OCI-LY7 (cell line): ENCODE data around the gene MITD1. TPM values are rescaled to one million over a fixed set of nuclear protein-coding genes. Genes with fewer than 3 reads are reported as not detected.
"Not testable (repeated sequence)": the region's sequence is repeated elsewhere in the genome, so short reads cannot be mapped to it uniquely, and the experiment has no call there.

ENCODE experiments used
- BruUV-seq: library from RNA; stranded (reverse); fragments of 400-500 nt; replicated peaks from 2 replicates; lab custom pipeline; 2021; lab: Mats Ljungman, UMichigan
- CTCF ChIA-PET: fragments of 300-600 bp; sonication (Branson Sonifier 250); formaldehyde crosslinking; loops from one replicate; lab custom pipeline; 2022; ENCODE audit warnings: antibody characterized with exemption; ENCODE audit not compliant: unreplicated experiment; lab: Charles Lee
- POLR2A ChIA-PET: fragments of 300-600 bp; sonication (Branson Sonifier 250); formaldehyde crosslinking; loops from one replicate; lab custom pipeline; 2022; ENCODE audit warnings: antibody characterized with exemption; lab: Charles Lee
- DNase-seq: peaks from one replicate; pipeline ENCODE4 v3.0.0-alpha.2; 2015; ENCODE audit warnings: low spot score
- H2AFZ ChIP-seq: fragments of 200-600 bp; sonication (generic), shearing (Covaris generic); 2 replicates; pipeline ENCODE4 v1.6.1; 2014; ENCODE audit warnings: mild to moderate bottlenecking, antibody characterized with exemption, low read length, moderate library complexity
- H3K27ac ChIP-seq: fragments of 200-600 bp; sonication (generic); 2 replicates; pipeline ENCODE4 v1.5.1; 2014; ENCODE audit warnings: mixed run types, low read depth, mild to moderate bottlenecking, moderate library complexity, low read length, inconsistent platforms; ENCODE audit not compliant: poor library complexity, severe bottlenecking
- H3K36me3 ChIP-seq: fragments of 200-600 bp; sonication (generic); 2 replicates; pipeline ENCODE4 v1.6.1; 2014; ENCODE audit warnings: mild to moderate bottlenecking, antibody characterized with exemption, low read length, moderate library complexity, mixed read lengths; ENCODE audit not compliant: insufficient read depth
- H3K4me1 ChIP-seq: fragments of 200-600 bp; sonication (generic); 2 replicates; pipeline ENCODE4 v1.5.1; 2014; ENCODE audit warnings: mild to moderate bottlenecking, low read length; ENCODE audit not compliant: insufficient read depth, poor library complexity, severe bottlenecking
- H3K4me2 ChIP-seq: fragments of 200-600 bp; sonication (generic); 2 replicates; pipeline ENCODE4 v1.6.1; 2014; ENCODE audit warnings: mild to moderate bottlenecking, low read length
- H3K4me3 ChIP-seq: fragments of 200-600 bp; sonication (generic); 2 replicates; pipeline ENCODE4 v1.5.1; 2014; ENCODE audit warnings: mild to moderate bottlenecking, low read depth, low read length; ENCODE audit not compliant: poor library complexity, severe bottlenecking
- H3K79me2 ChIP-seq: fragments of 200-600 bp; sonication (generic); 2 replicates; pipeline ENCODE4 v1.6.1; 2016; ENCODE audit warnings: low read depth, mild to moderate bottlenecking, low read length, moderate library complexity, mixed read lengths; ENCODE audit not compliant: insufficient read depth
- H3K9me2 ChIP-seq: fragments of 200-600 bp; sonication (generic); 2 replicates; pipeline ENCODE4 v1.6.1; 2016; ENCODE audit warnings: mild to moderate bottlenecking, low read length, mixed read lengths; ENCODE audit not compliant: insufficient read depth
- H3K9me3 ChIP-seq: fragments of 200-600 bp; sonication (generic); 2 replicates; pipeline ENCODE4 v1.6.1; 2014; ENCODE audit warnings: mild to moderate bottlenecking, mixed run types, low read length, mixed read lengths
- H4K20me1 ChIP-seq: fragments of 200-600 bp; sonication (generic); 2 replicates; pipeline ENCODE4 v1.6.1; 2014; ENCODE audit warnings: mild to moderate bottlenecking, antibody characterized with exemption, low read length, moderate library complexity, mixed read lengths; ENCODE audit not compliant: insufficient read depth
- CTCF ChIP-seq: fragments of 200-600 bp; sonication (generic); conservative IDR thresholded peaks from 2 replicates; pipeline ENCODE4 v1.5.1; 2014; ENCODE audit warnings: mild to moderate bottlenecking, antibody characterized with exemption, low read length, moderate library complexity, mixed read lengths
- EZH2phosphoT487 ChIP-seq: fragments of 200-600 bp; sonication (generic); IDR thresholded peaks from 2 replicates; pipeline ENCODE4 v1.6.1; 2018; ENCODE audit warnings: low read depth, borderline replicate concordance, mild to moderate bottlenecking, mixed run types, antibody characterized with exemption, low read length, moderate library complexity, mixed read lengths
- intact Hi-C: fragments of 100-400 bp; cut with micrococcal nuclease; formaldehyde crosslinking; loops from one replicate; pipeline ENCODE4 v1.10.0; 2022; ENCODE audit not compliant: unreplicated experiment
- total RNA-seq, 2 experiments: library from RNA; depleted of rRNA in 1 of 2; stranded (reverse); fragments of >200 nt in 1 of 2; shearing (Covaris generic) in 1 of 2; gene quantifications; 2 replicates each; pipeline ENCODE4 v1.2.3, GENCODE V29; 2014 to 2022

The MITD1 gene
- total RNA-seq, 2 experiments from 2014 or later: 34.2 to 35.9 TPM

- Histone ChIP-seq H3K79me2 (no peaks in the 10 kb centered on the region), H3K9me3 (no peaks in the 10 kb centered on the region), H3K27ac (no peak overlapping the region), H4K20me1 (no peaks in the 10 kb centered on the region), H3K4me3 (no peak overlapping the region), H3K9me2 (no peaks in the 10 kb centered on the region), H3K36me3 (peaks cover 37% of the 10 kb centered on the region), H3K4me1 (no peaks in the 10 kb centered on the region), H3K4me2 (no peak overlapping the region), H2AFZ (no peak overlapping the region)
- CTCF ChIA-PET: no interaction called here
- TF ChIP-seq CTCF (no peak), EZH2phosphoT487 (no peak)
- POLR2A ChIA-PET: interaction anchor here (0.6 kb wide), 1 partner anchor 241 kb away, joined by 3 read pairs; no protein-coding TSS in a partner anchor
- BruUV-seq: no TSS peak
- DNase-seq: no peak
- intact Hi-C loops: no loop called here
These were observed 19.4 kb upstream of the MITD1 start for GRCh38 chr2:99200076-99200800.

DNA sequence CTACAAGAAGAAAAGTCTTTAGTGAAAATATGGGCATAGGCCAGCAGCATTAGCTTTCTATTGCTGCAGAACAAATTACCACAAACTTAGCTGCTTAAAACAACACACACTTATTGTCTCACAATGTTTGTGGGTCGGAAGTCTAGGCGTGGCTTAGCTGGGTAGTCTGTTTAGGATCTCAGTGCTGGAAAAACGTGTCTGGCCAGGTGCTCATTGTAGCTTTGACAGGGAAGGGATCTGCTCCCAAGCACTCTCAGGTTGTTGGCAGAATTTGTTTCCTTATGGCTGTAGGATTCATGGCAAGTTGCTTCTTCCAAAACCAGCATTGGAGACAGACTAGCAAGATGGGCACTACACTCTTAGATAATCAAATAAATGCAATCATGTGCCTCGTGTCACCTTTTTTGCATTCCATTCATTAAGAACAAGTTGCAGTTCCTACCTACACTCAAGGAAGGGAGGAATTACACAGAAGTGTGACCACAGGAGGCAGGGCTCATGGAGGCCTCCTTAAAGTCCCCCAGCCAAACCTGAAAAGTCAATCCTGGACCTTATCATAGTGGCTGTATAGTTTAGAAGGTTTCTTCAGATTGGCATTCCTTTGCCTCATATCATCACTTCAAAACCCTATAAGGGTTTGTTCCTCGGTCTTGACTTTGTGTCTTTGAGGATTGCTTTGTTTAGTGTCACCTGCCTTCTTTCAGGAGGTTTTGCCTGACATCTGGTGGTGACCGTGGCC is 17.4 kb upstream of the MITD1 start:
- POLR2A ChIA-PET: no interaction called here
- no peak for TF ChIP-seq EZH2phosphoT487
- TF ChIP-seq CTCF: no peak
- no peak for DNase-seq
- Histone ChIP-seq H2AFZ (no peak overlapping the region), H4K20me1 (no peaks in the 10 kb centered on the region), H3K9me3 (no peaks in the 10 kb centered on the region), H3K27ac (no peak overlapping the region), H3K4me3 (no peak overlapping the region), H3K4me1 (no peaks in the 10 kb centered on the region), H3K36me3 (peaks cover 52% of the 10 kb centered on the region), H3K9me2 (no peaks in the 10 kb centered on the region), H3K4me2 (no peak overlapping the region), H3K79me2 (no peaks in the 10 kb centered on the region)
- CTCF ChIA-PET: no interaction called here
- no TSS peak for BruUV-seq
- intact Hi-C loops: no loop called here

- DNase-seq, H3K4me1 ChIP-seq, H3K4me3 ChIP-seq, BruUV-seq, intact Hi-C loops, H2AFZ ChIP-seq, CTCF ChIA-PET, H3K9me2 ChIP-seq, H3K79me2 ChIP-seq, H3K9me3 ChIP-seq, H3K27ac ChIP-seq, POLR2A ChIA-PET, H4K20me1 ChIP-seq, H3K4me2 ChIP-seq: not testable (repeated sequence)
- peaks cover 88% of the 10 kb centered on the region for H3K36me3 ChIP-seq
These were observed 11.5 kb upstream of the MITD1 start for GRCh38 chr2:99192364-99192763.
